Stimulated activated CD4-positive, alpha-beta T cell treated with anti-CD3 and anti-CD28 coated beads, Interleukin-4, amount 100 ng/mL, for 1 hour (primary cell): Measurements from ENCODE around the gene BZW2.
A peak's percentile ranks its signal among the peaks of the same experiment; 100 is the strongest.

Experiments used
- DNase-seq: peaks from one replicate; pipeline ENCODE4 v3.0.0-alpha.2; 2020

The BZW2 gene

GRCh38 chr7:16724344-16724743, 78.4 kb downstream of the BZW2 start:
- DNase-seq, result no peak

GRCh38 chr7:16726189-16726588, 80.2 kb downstream of the BZW2 start:
- no peak for DNase-seq

GRCh38 chr7:16727736-16728135, 81.8 kb downstream of the BZW2 start:
- no peak for DNase-seq

GRCh38 chr7:16728811-16729210, 82.8 kb downstream of the BZW2 start:
- no peak for DNase-seq

- DNase-seq, result no peak
These were observed 83.6 kb downstream of the BZW2 start for GRCh38 chr7:16729541-16729940.

GRCh38 chr7:16730937-16731336, 85.0 kb downstream of the BZW2 start:
- DNase-seq, result no peak

GRCh38 chr7:16732828-16733227, 86.8 kb downstream of the BZW2 start:
- no peak for DNase-seq

GRCh38 chr7:16734148-16734726, 88.3 kb downstream of the BZW2 start:
- no peak for DNase-seq

GRCh38 chr7:16735020-16735419, 89.0 kb downstream of the BZW2 start:
- DNase-seq, result no peak

GRCh38 chr7:16738011-16738688, 92.2 kb downstream of the BZW2 start:
- DNase-seq, result no peak

GRCh38 chr7:16739863-16740622, 94.1 kb downstream of the BZW2 start:
- DNase-seq, result no peak

- no peak for DNase-seq
These were observed 94.6 kb downstream of the BZW2 start for GRCh38 chr7:16740623-16740953.

- DNase-seq, result no peak
These were observed 95.0 kb downstream of the BZW2 start for GRCh38 chr7:16740996-16741395.

- DNase-seq, result no peak
These were observed 95.7 kb downstream of the BZW2 start for GRCh38 chr7:16741676-16742075.

- DNase-seq, result no peak
These were observed 96.6 kb downstream of the BZW2 start for GRCh38 chr7:16742547-16742946.

GRCh38 chr7:16743236-16743635, 97.3 kb downstream of the BZW2 start:
- DNase-seq, result no peak

- no peak for DNase-seq
These were observed 98.7 kb downstream of the BZW2 start for GRCh38 chr7:16744518-16745250.

GRCh38 chr7:16745645-16746044, 99.7 kb downstream of the BZW2 start:
- no peak for DNase-seq

GRCh38 chr7:16747102-16747501, 101.1 kb downstream of the BZW2 start:
- DNase-seq, result no peak

GRCh38 chr7:16753102-16753931, 107.3 kb downstream of the BZW2 start, which contains the start of gene TSPAN13:
Gene TSPAN13, plus strand, starts transcription at chr7:16753755. Its CDS starts 213 bp downstream, at chr7:16753968.
- DNase-seq, result peak; percentile 47

GRCh38 chr7:16753932-16754855, 108.2 kb downstream of the BZW2 start:
- DNase-seq, result peak; percentile 3
